ENCODE data around the gene WDR88.
"Not testable (repeated sequence)": the region's sequence is repeated elsewhere in the genome, so short reads cannot be mapped to it uniquely, and the experiment has no call there.

The WDR88 gene

GRCh38 chr19:33132021-33132420 is at the start of gene WDR88:
Gene WDR88, plus strand, starts transcription at chr19:33132114. Its CDS starts 56 bp downstream, at chr19:33132170.
- no peak for DNase-seq (ENCODE audit: low spot score)

- no peak for DNase-seq (ENCODE audit: low spot score)
These were observed 46.3 kb upstream of the WDR88 start for GRCh38 chr19:33085570-33086128.

GRCh38 chr19:33086955-33087354 is 45.0 kb upstream of the WDR88 start:
- DNase-seq (ENCODE audit: low spot score) = no peak

- no peak for DNase-seq (ENCODE audit: low spot score)
These were observed 42.9 kb upstream of the WDR88 start for GRCh38 chr19:33089010-33089409.

GRCh38 chr19:33090179-33090578 is 41.7 kb upstream of the WDR88 start:
- DNase-seq (ENCODE audit: low spot score) = no peak

- DNase-seq (ENCODE audit: low spot score) = no peak
These were observed 38.3 kb upstream of the WDR88 start for GRCh38 chr19:33093420-33094210.

GRCh38 chr19:33094436-33095067 is 37.4 kb upstream of the WDR88 start:
- DNase-seq (ENCODE audit: low spot score) = no peak

- DNase-seq (ENCODE audit: low spot score) = no peak
These were observed 35.9 kb upstream of the WDR88 start for GRCh38 chr19:33096005-33096404.

GRCh38 chr19:33098055-33098534 is 33.8 kb upstream of the WDR88 start:
- DNase-seq (ENCODE audit: low spot score) = no peak

GRCh38 chr19:33100894-33101644 is 30.8 kb upstream of the WDR88 start:
- no peak for DNase-seq (ENCODE audit: low spot score)

GRCh38 chr19:33102893-33103292 is 29.0 kb upstream of the WDR88 start:
- DNase-seq (ENCODE audit: low spot score) = no peak

- DNase-seq (ENCODE audit: low spot score) = no peak
These were observed 23.8 kb upstream of the WDR88 start for GRCh38 chr19:33108161-33108560.

GRCh38 chr19:33110137-33110910 is 21.6 kb upstream of the WDR88 start:
- DNase-seq (ENCODE audit: low spot score) = no peak

GRCh38 chr19:33111587-33111986 is 20.3 kb upstream of the WDR88 start:
- DNase-seq (ENCODE audit: low spot score) = no peak

- DNase-seq (ENCODE audit: low spot score) = no peak
These were observed 17.6 kb upstream of the WDR88 start for GRCh38 chr19:33114312-33114711.

GRCh38 chr19:33117501-33117900 is 14.4 kb upstream of the WDR88 start:
- no peak for DNase-seq (ENCODE audit: low spot score)

GRCh38 chr19:33118643-33119042 is 13.3 kb upstream of the WDR88 start:
- DNase-seq (ENCODE audit: low spot score) = no peak

- DNase-seq (ENCODE audit: low spot score) = no peak
These were observed 7.5 kb upstream of the WDR88 start for GRCh38 chr19:33124207-33125098.

- peak; percentile 53 for DNase-seq (ENCODE audit: low spot score)
These were observed 6.0 kb upstream of the WDR88 start for GRCh38 chr19:33125929-33126388.

- not testable (repeated sequence) for DNase-seq (ENCODE audit: low spot score)
These were observed 5.2 kb upstream of the WDR88 start for GRCh38 chr19:33126712-33127111.
